H9 (cell line): Measurements from ENCODE around the gene NCDN. TPM values are rescaled to one million over a fixed set of nuclear protein-coding genes. Genes with fewer than 3 reads are reported as not detected.
A peak's percentile ranks its signal among the peaks of the same experiment; 100 is the strongest.

Source experiments
- DNase-seq: peaks from one replicate; pipeline ENCODE4 v3.0.0-alpha.2; 2017
- H2AFZ ChIP-seq: one replicate; pipeline ENCODE4 v1.6.1; 2013; ENCODE audit warnings: mild to moderate bottlenecking, low read length, control low read depth, moderate library complexity
- H2AK5ac ChIP-seq: 2 replicates; pipeline ENCODE4 v1.6.1; 2013; ENCODE audit warnings: low read length, control low read depth, mixed read lengths; ENCODE audit not compliant: insufficient read length
- H2BK120ac ChIP-seq: one replicate; pipeline ENCODE4 v1.6.1; 2013; ENCODE audit warnings: low read depth, mild to moderate bottlenecking, low read length, control low read depth, inconsistent platforms; ENCODE audit not compliant: poor library complexity, severe bottlenecking
- H2BK12ac ChIP-seq: 2 replicates; pipeline ENCODE4 v1.6.1; 2013; ENCODE audit warnings: low read length, control low read depth, mixed read lengths, low read depth; ENCODE audit not compliant: insufficient read length
- H2BK15ac ChIP-seq: 2 replicates; pipeline ENCODE4 v1.6.1; 2013; ENCODE audit warnings: low read depth, low read length, control low read depth
- H2BK20ac ChIP-seq: one replicate; pipeline ENCODE4 v1.6.1; 2013; ENCODE audit warnings: low read depth, mild to moderate bottlenecking, low read length, control low read depth, inconsistent platforms; ENCODE audit not compliant: poor library complexity, severe bottlenecking
- H2BK5ac ChIP-seq: 2 replicates; pipeline ENCODE4 v1.6.1; 2013; ENCODE audit warnings: low read length, control low read depth, mixed read lengths; ENCODE audit not compliant: insufficient read length
- H3K14ac ChIP-seq: 2 replicates; pipeline ENCODE4 v1.6.1; 2013; ENCODE audit warnings: low read length, control low read depth; ENCODE audit not compliant: insufficient read depth
- H3K18ac ChIP-seq: 2 replicates; pipeline ENCODE4 v1.6.1; 2013; ENCODE audit warnings: low read depth, mild to moderate bottlenecking, mixed read lengths, low read length, control low read depth; ENCODE audit not compliant: insufficient read length
- H3K23ac ChIP-seq: 2 replicates; pipeline ENCODE4 v1.6.1; 2013; ENCODE audit warnings: low read length, control low read depth, mixed read lengths, low read depth; ENCODE audit not compliant: insufficient read length
- H3K23me2 ChIP-seq: 2 replicates; pipeline ENCODE4 v1.6.1; 2013; ENCODE audit warnings: low read depth, mild to moderate bottlenecking, mixed read lengths, low read length, control low read depth; ENCODE audit not compliant: insufficient read length, poor library complexity, severe bottlenecking
- H3K27ac ChIP-seq: 2 replicates; pipeline ENCODE4 v1.5.1; 2013; ENCODE audit warnings: low read length, control low read depth, mixed read lengths, low read depth; ENCODE audit not compliant: insufficient read length
- H3K27me3 ChIP-seq: 2 replicates; pipeline ENCODE4 v1.6.1; 2013; ENCODE audit warnings: low read length, control low read depth, inconsistent platforms; ENCODE audit not compliant: insufficient read depth
- H3K4ac ChIP-seq: 2 replicates; pipeline ENCODE4 v1.6.1; 2013; ENCODE audit warnings: low read depth, mild to moderate bottlenecking, control low read depth, inconsistent platforms, low read length, moderate library complexity
- H3K4me1 ChIP-seq: 2 replicates; pipeline ENCODE4 v1.6.1; 2013; ENCODE audit warnings: low read length, control low read depth, inconsistent platforms; ENCODE audit not compliant: insufficient read depth
- H3K4me2 ChIP-seq: 2 replicates; pipeline ENCODE4 v1.6.1; 2013; ENCODE audit warnings: low read length, control low read depth, mixed read lengths; ENCODE audit not compliant: insufficient read length, insufficient read depth
- H3K56ac ChIP-seq: 2 replicates; pipeline ENCODE4 v1.6.1; 2013; ENCODE audit warnings: low read depth, mild to moderate bottlenecking, mixed read lengths, low read length, control low read depth; ENCODE audit not compliant: insufficient read length
- H3K79me1 ChIP-seq: 2 replicates; pipeline ENCODE4 v1.6.1; 2013; ENCODE audit warnings: low read depth, mild to moderate bottlenecking, moderate library complexity, low read length, control low read depth, inconsistent platforms; ENCODE audit not compliant: insufficient read depth, poor library complexity, severe bottlenecking
- H3K79me2 ChIP-seq: 2 replicates; pipeline ENCODE4 v1.6.1; 2013; ENCODE audit warnings: low read length, control low read depth, inconsistent platforms; ENCODE audit not compliant: insufficient read depth
- H3K9ac ChIP-seq: 2 replicates; pipeline ENCODE4 v1.6.1; 2013; ENCODE audit warnings: low read length, control low read depth, mixed read lengths; ENCODE audit not compliant: insufficient read length; ENCODE audit errors: extremely low read depth
- H3K9me3 ChIP-seq: one replicate; pipeline ENCODE4 v1.6.1; 2013; ENCODE audit warnings: low read depth, low read length, inconsistent platforms; ENCODE audit not compliant: control insufficient read depth
- H3T11ph ChIP-seq: one replicate; pipeline ENCODE4 v1.6.1; 2013; ENCODE audit warnings: mild to moderate bottlenecking, low read length, control low read depth, inconsistent platforms
- H4K20me1 ChIP-seq: one replicate; pipeline ENCODE4 v1.6.1; 2013; ENCODE audit not compliant: control insufficient read depth, insufficient read length, insufficient read depth
- H4K5ac ChIP-seq: 2 replicates; pipeline ENCODE4 v1.6.1; 2013; ENCODE audit warnings: low read depth, mild to moderate bottlenecking, mixed read lengths, low read length, control low read depth; ENCODE audit not compliant: insufficient read length
- H4K8ac ChIP-seq: replicated peaks from 2 replicates; pipeline ENCODE4 v1.6.1; 2013; ENCODE audit warnings: low read length, control low read depth, mixed read lengths, low read depth; ENCODE audit not compliant: insufficient read length
- H4K91ac ChIP-seq: 2 replicates; pipeline ENCODE4 v1.6.1; 2013; ENCODE audit warnings: low read depth, mild to moderate bottlenecking, moderate library complexity, mixed read lengths, low read length, control low read depth; ENCODE audit not compliant: insufficient read length
- H3K27ac Mint-ChIP-seq, 3 experiments: 2 replicates in 2 of 3; 3 replicates in 1 of 3; pipeline ENCODE4 v1.8.0; 2020 to 2021; ENCODE audit warnings: mixed read lengths in 3 of 3, mild to moderate bottlenecking in 1 of 3, moderate library complexity in 1 of 3
- H3K27me3 Mint-ChIP-seq: 2 replicates; pipeline ENCODE4 v1.8.0; 2021; ENCODE audit warnings: low read depth, mild to moderate bottlenecking, moderate library complexity, mixed read lengths
- H3K36me3 Mint-ChIP-seq, 3 experiments: 2 replicates in 2 of 3; 3 replicates in 1 of 3; pipeline ENCODE4 v1.8.0; 2020 to 2021; ENCODE audit warnings: low read depth in 3 of 3, mixed read lengths in 3 of 3; ENCODE audit not compliant: insufficient read depth in 1 of 3
- H3K4me1 Mint-ChIP-seq, 2 experiments: 2 replicates each; pipeline ENCODE4 v1.8.0; 2020; ENCODE audit warnings: mixed read lengths in 2 of 2
- H3K4me3 Mint-ChIP-seq, 2 experiments: 2 replicates in 1 of 2; 3 replicates in 1 of 2; pipeline ENCODE4 v1.8.0; 2020 to 2021; ENCODE audit warnings: mild to moderate bottlenecking in 2 of 2, mixed read lengths in 2 of 2, moderate library complexity in 1 of 2
- H3K9me3 Mint-ChIP-seq, 2 experiments: 2 replicates in 1 of 2; 3 replicates in 1 of 2; pipeline ENCODE4 v1.8.0; 2020; ENCODE audit warnings: mild to moderate bottlenecking in 2 of 2, mixed read lengths in 2 of 2, moderate library complexity in 1 of 2
- WGBS: extraction: QIAGEN DNeasy Blood & Tissue Kit; methylation state at CpG from one replicate; pipeline ENCODE4 v1.1.7; 2013; ENCODE audit warnings: missing lambda C conversion rate, low lambda C conversion rate, mixed read lengths; ENCODE audit not compliant: insufficient read length; ENCODE audit errors: extremely low coverage; 5-methylcytosine and 5-hydroxymethylcytosine counted together
- total RNA-seq: library from RNA; stranded (reverse); gene quantifications from 2 replicates; pipeline ENCODE4 v1.2.1, GENCODE V29; 2021
- TF ChIP-seq, protein P1 (sequence below): fragments of 200-600 bp; sonication (generic); conservative IDR thresholded peaks from 3 replicates; pipeline ENCODE4 v1.8.0; 2021; ENCODE audit warnings: antibody characterized with exemption, mild to moderate bottlenecking

NCDN gene
- total RNA-seq, 1 experiment from 2014 or later, result 44.2 TPM

GRCh38 chr1:35588197-35588910, 30.8 kb downstream of the NCDN start:
- H3K9ac ChIP-seq, result no peak overlapping the region
- no peaks in the 10 kb centered on the region for H3K4me1 ChIP-seq
- Mint-ChIP-seq H3K27ac (peak overlapping the region in 2 of 3 experiments; percentile 28 to 60; a peak in 2 of 7 replicates), H3K4me1 (peaks cover 5 to 8% of the 10 kb centered on the region in 2 experiments), H3K36me3 (0 out of 7 replicates have a peak, but pooled peaks cover 0 to 3% (median 0%) of the 10 kb centered on the region in 3 experiments), H3K9me3 (no peaks in the 10 kb centered on the region; a peak in 1 of 5 replicates), H3K4me3 (no peak overlapping the region), H3K27me3 (peaks cover 2% of the 10 kb centered on the region)
- H4K5ac ChIP-seq, result no peak overlapping the region
- H3K23me2 ChIP-seq, result no peaks in the 10 kb centered on the region
- no peaks in the 10 kb centered on the region for H3K79me1 ChIP-seq
- no peak overlapping the region for H3K14ac ChIP-seq
- no peak overlapping the region for H4K91ac ChIP-seq
- no peak overlapping the region for H2BK12ac ChIP-seq
- no peak overlapping the region for H3K27ac ChIP-seq
- no peak overlapping the region for H2AFZ ChIP-seq
- no peak overlapping the region for H3K4me2 ChIP-seq
- no peak overlapping the region for H4K8ac ChIP-seq
- H3K4ac ChIP-seq, result no peak overlapping the region
- no peak overlapping the region for H2AK5ac ChIP-seq
- no peak overlapping the region for H3T11ph ChIP-seq
- TF ChIP-seq, protein P1, sequence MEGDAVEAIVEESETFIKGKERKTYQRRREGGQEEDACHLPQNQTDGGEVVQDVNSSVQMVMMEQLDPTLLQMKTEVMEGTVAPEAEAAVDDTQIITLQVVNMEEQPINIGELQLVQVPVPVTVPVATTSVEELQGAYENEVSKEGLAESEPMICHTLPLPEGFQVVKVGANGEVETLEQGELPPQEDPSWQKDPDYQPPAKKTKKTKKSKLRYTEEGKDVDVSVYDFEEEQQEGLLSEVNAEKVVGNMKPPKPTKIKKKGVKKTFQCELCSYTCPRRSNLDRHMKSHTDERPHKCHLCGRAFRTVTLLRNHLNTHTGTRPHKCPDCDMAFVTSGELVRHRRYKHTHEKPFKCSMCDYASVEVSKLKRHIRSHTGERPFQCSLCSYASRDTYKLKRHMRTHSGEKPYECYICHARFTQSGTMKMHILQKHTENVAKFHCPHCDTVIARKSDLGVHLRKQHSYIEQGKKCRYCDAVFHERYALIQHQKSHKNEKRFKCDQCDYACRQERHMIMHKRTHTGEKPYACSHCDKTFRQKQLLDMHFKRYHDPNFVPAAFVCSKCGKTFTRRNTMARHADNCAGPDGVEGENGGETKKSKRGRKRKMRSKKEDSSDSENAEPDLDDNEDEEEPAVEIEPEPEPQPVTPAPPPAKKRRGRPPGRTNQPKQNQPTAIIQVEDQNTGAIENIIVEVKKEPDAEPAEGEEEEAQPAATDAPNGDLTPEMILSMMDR, result no peak
- no peaks in the 10 kb centered on the region for H3K27me3 ChIP-seq
- peaks cover 2% of the 10 kb centered on the region for H4K20me1 ChIP-seq
- no peak overlapping the region for H2BK20ac ChIP-seq
- H2BK15ac ChIP-seq, result no peak overlapping the region
- WGBS, result no CpG with 5 or more reads among the region's 21 CpGs
- no peaks in the 10 kb centered on the region for H3K9me3 ChIP-seq
- no peak overlapping the region for H3K18ac ChIP-seq
- H3K79me2 ChIP-seq, result no peaks in the 10 kb centered on the region
- no peak for DNase-seq
- H3K23ac ChIP-seq, result no peak overlapping the region
- H3K56ac ChIP-seq, result no peak overlapping the region
- H2BK5ac ChIP-seq, result no peak overlapping the region
- no peak overlapping the region for H2BK120ac ChIP-seq
